ENCODE measurements around the gene ATP7B.

The ATP7B gene

GRCh38 chr13:51978796-51979556 lies 32.3 kb downstream of the ATP7B start:
- DNase-seq (ENCODE audit: low read depth) = no peak

- no peak for DNase-seq (ENCODE audit: low read depth)
Measured at GRCh38 chr13:51977625-51978024, 33.6 kb downstream of the ATP7B start.

GRCh38 chr13:51976890-51977289 lies 34.4 kb downstream of the ATP7B start:
- no peak for DNase-seq (ENCODE audit: low read depth)

GRCh38 chr13:51976423-51976822 lies 34.8 kb downstream of the ATP7B start:
- no peak for DNase-seq (ENCODE audit: low read depth)

DNA sequence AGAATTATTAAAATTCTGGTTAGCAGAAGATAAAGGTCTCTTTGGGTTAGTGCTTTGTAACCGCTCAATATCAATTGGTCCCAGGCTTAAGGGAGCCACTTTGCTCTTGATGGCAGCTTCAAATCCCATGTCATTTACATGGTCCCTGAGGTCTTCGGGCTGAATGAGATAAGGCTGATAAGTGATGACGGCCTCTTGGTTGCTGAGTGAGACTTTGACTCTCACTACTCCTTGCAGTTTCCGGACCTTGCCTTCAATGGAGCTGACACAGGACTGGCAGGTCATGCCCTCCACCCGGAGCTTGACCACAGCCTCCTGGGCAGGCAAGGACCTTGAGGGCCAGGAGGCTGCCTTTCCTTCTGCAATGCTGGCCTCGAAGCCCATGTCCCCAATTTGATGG lies 36.8 kb downstream of the ATP7B start:
- DNase-seq (ENCODE audit: low read depth) = no peak

GRCh38 chr13:51971520-51972426 lies 39.5 kb downstream of the ATP7B start:
- no peak for DNase-seq (ENCODE audit: low read depth)

DNA sequence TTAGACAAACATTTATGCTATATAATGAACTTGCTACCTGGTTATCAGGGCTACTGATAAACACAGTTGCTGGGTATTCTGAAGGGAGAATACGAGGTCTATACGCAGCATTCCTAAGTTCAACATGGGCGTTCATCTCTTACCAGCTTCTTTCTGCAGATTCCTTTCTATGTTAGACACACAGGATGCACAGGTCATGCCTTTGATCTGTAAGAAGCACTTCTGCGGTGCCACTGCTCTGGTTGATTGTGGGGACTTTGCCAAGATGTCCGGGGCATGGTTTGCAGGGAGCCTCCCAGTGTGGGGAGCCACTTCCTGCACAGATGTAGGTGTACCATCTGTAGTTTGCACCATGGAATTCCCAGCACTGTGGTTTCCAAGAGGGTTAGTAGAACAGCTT lies 40.9 kb downstream of the ATP7B start:
- DNase-seq (ENCODE audit: low read depth) = no peak

DNA sequence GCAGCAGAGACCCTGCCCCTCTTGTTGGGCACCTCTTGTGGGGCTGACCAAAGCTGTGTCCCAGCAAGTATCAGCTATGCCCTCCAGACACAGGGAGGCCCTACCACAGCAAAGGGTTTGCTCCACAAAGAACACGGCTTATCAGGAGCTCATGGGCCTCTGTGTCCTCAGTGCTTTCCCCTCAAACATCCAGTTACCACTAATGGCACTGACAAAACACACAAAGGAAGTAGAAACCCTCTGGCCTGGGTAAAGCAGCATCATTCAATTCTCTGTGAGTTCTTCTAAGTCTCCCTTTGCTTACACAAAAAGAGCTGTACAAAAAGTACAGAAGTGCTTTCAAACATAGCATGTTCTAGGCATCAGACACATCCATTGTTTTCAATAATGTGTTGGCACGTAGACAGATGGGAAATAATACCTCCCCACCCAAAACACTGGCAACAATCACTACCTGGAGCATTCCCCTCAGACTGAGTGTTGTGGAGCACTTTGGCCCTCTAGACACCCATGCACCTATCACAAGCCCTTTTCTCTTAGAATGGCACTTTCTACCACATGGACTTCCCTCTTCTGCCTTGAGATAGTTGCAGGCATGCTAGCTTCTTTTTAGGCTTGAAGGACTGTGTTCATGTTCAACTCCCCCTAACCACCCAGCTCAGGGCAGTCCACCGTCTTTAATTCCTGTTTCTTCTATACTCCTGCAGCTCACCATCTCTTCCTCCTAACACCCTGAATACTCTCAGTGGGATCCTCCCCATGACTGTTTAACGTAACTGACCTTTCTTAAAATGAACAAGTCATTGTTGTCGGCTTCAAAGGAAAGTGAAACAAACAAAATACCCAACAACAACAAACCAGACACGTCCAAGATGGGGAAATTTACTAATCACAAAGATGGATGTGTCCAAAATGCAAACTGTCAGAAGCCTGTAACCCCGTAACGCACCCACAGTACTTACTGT lies 43.5 kb downstream of the ATP7B start:
- DNase-seq (ENCODE audit: low read depth) = no peak

DNA sequence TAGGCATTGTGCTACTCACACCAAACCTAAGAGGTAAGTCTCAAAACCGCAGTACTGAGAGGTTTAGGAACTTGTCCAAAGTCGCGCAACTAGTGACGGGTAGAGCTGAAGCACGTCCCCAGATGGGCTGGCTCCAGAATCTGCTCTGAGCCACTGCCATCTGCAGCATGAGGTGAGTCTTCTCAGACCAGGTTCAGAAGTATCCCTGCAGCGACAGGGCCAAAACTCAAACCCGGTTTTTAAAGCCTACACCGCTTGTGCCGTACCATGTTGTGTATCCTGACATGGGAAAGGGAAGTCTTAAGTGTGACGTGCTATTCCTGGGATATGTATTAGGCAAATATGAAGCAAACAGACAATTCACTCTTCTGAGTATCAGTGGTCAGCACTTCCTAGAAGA lies 45.1 kb downstream of the ATP7B start:
- no peak for DNase-seq (ENCODE audit: low read depth)

- no peak for DNase-seq (ENCODE audit: low read depth)
Measured at GRCh38 chr13:51961493-51962403, 49.5 kb downstream of the ATP7B start.

GRCh38 chr13:51960766-51961165 lies 50.5 kb downstream of the ATP7B start:
- no peak for DNase-seq (ENCODE audit: low read depth)

DNA sequence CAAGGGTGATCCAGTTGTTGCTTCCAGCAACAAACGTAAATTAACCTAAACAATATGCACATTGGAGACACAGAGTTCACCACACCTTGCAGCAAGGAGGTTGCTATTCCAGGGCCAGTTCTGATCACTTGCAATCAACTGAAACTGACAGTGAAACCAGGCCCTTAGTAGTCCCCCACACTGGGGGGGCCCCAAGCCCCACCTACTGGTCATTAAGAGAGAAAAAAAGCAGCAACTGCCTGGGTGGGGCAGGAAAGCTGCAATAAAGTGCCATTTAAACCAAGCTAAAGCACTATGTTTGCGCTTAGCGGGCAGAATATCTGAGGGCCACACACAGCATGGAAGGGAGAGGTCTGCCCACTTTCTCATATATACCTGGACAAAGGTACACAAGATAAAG lies 51.5 kb downstream of the ATP7B start:
- DNase-seq (ENCODE audit: low read depth) = no peak

DNA sequence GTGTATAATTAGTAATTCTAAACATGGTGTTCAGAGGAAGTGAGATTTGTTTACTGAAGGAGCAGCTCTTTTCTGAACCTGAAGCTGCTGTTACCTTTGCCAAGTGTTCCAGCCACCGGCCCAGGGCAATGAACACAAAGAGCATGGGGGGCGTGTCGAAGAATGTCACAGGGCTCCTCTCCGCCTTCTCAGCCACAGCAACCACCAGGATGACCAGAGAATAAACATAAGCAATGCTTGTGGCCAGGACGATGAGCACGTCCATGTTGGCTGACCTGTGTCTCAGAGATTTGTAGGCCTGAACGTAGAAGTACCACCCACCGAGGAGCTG lies 53.1 kb downstream of the ATP7B start:
- DNase-seq (ENCODE audit: low read depth) = no peak

DNA sequence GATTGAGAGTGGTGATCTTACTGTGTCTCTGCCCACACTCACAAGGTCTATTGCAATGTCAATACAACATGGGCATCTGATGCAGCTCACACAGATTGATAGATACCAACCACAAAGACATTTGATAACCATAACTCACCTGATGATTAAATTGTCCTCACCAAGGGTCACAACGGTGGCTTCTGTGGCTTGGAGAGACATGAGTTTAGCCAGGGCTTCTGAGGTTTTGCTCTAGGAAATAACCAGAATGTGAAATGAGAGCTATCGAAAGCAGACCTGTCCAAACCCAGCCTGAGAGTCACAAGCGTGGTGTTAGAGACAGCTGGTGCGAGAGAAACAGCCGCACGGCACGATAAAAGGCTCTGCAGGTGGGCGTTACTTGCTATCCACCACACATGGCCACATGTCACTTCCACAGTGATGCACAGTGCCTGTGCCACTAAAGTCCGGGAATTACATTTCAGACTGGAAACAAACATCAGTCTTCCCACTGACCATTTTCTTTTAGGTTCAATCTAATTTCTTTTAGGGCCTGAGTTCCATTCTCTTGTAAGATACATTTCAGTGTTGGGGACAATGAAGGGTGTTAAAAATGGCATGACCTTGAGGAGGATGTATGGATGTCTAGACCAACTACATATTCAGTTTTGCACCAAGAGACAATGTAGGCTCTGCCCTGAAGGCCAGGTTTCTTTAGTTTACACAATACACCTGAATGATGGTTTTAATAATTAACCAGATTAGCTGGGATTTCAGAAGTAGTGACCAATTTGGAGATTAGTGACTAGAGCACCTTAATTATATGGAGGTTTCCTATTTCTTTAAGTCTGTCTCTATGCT lies 53.7 kb downstream of the ATP7B start:
- DNase-seq (ENCODE audit: low read depth) = no peak

DNA sequence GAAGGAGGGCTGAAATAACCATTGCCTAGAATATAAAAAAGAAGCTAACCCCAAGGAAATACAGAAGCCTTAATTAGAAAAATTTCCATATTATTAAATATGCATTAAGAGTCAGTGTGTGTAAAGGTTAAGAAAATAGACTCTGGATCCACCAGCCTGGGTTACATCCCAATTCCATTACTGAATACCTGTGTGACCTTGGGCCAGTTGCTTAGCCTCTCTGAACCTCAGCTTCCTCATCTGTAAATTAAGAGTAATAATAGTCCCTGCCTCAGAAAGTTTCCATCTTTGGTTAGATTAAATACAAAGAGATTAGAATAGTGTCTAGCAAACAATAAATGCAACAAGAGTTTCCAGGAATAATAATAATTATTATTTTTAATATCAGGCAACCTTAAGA lies 54.5 kb downstream of the ATP7B start:
- DNase-seq (ENCODE audit: low read depth) = no peak

DNA sequence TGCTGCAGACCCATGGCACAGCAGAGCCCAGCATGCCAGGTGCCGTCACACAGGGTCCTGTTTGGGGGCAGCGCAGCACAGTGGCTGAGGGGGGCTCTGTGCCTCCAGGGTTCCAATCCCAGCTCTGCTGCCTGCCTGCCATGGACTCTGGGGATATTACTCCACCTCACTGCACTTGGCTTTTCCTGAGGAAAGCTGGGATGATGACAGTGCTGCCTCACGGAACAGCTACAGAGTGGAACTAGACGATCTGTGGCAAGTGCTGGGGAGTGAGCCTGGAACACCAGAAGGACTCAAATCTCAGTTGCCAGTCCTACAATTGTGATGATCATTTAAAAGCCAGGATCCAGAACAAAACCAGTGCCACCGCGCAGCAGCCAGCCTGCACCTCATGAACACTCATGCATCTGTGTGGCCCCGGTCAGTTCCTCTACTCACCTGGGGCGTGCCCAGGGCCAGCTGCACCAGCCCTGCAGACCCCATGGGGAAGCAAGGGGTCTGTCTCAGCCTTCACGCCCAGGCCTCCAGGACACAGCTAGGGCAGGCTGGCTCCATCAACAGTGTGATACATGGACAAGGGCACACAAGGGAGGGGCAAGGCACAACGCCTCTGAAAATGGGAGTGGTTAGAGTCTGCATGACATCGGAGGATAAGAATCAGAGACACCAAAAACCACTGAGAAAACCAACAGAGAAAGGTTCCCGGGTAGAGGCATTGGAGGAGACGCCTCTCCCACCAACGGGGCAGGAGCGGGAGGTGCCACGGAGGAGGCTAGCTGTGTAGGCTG lies 55.2 kb downstream of the ATP7B start:
- DNase-seq (ENCODE audit: low read depth) = no peak

GRCh38 chr13:51955281-51955771 lies 55.9 kb downstream of the ATP7B start:
- no peak for DNase-seq (ENCODE audit: low read depth)

DNA sequence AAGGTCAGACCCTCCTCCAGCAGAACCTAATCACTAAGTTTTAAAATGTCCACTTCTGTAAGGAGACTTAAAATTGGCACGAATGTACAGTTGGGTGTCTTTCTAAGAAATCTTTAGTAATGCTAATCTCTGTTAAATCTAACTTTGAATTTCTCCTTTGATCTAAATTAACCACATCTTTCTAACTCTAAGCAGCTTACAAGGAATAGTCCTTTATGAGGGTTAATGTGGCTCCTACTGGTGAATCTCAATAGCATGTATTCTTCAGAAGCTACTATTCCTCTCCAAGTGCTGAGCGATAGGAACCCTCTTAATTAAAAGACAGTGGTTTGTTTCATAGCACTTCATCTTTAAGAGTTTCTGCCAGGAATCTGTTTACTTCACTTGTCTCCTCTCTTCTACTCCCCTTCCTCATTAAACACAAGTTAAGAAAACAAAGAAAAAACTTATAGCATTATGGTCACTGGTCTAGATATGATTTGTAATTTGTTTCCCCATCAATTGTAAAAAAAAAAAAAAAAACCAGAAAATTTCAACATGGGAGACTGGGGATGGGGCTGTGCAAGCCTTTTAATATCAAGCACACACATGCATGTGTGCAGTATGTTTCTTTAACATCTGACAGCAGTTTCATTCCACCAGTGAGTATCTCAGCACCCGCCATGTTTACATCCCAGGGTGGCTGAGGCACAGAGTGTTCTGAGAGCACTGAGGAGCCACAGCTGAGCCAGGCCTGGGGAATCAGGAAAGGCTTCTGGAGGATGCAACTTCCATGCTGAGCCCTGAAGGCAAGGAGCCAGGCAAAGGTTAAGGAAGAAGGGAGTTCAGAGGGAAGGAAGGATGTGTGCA lies 57.7 kb downstream of the ATP7B start:
- no peak for DNase-seq (ENCODE audit: low read depth)
